ENCODE measurements around the gene UBE2Z.
"Not testable (repeated sequence)": the region's sequence is repeated elsewhere in the genome, so short reads cannot be mapped to it uniquely, and the experiment has no call there.

The UBE2Z gene

DNA sequence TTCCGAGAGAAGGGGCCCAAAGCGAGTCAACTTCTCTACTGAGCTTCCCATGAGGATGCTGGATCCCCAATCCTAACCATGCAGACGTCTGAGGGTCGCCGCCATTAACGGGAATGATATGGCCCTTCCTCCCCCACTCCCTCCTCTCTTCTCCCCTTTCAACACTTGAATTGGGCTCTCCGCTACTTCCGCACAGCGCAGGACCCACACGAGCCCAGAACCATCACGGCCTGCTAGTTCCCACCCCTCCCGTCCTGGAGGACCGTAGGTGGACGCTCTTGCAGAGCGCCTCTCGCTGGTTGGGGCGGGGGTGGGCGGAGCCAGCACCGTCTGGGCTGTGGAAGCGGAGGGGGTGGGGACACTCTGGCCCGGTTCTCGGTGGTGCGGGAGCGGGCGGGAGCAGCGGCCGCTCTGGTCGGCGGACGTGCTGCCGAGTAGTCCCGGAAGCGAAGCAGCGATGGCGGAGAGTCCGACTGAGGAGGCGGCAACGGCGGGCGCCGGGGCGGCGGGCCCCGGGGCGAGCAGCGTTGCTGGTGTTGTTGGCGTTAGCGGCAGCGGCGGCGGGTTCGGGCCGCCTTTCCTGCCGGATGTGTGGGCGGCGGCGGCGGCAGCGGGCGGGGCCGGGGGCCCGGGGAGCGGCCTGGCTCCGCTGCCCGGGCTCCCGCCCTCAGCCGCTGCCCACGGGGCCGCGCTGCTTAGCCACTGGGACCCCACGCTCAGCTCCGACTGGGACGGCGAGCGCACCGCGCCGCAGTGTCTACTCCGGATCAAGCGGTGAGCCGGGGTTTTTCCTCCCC is at the start of gene UBE2Z:
Gene UBE2Z (plus strand): TSS at position 361 of the 797 bp plus-strand sequence. CDS start 97 bp downstream, at position 458.
- DNase-seq (ENCODE audit: low read depth) = peak; percentile 76

DNA sequence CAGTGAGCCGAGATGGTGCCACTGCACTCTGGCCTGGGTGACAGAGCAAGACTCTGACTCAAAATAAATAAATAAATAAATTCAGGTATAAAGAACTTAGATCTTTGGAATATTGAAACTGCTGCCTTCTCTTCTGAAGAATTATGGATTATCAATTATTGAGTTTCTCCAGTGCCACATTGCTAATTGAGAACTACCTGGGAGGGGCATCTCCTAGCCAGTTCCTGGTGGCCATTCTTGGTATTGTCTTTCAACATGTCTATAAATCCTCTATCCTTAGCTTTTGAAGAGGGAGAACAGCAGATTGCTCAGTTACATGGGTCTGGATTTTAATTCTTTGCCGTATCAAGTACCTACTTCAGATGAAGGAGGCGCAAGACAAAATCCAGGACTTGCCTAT is 48.2 kb upstream of the UBE2Z start:
- DNase-seq (ENCODE audit: low read depth) = no peak

DNA sequence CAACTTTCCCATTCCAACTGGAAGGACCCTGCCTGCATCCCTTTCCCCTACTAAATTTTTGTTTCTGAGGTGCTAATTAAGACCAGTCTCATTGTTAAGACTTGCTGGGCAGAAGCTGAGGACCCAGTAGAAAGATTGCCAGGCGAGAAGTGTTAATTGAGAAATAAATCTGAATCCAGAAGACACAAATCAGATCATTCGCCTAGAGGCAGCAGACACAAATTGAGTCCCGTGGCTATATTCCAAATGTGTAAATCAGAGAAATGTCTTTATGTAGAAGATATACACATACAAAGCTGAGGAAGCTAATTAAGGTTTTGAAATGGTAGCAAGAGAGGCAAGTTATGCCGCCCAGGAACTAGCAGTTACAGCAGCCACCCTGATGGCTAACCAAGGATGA is 47.8 kb upstream of the UBE2Z start:
- DNase-seq (ENCODE audit: low read depth) = no peak

DNA sequence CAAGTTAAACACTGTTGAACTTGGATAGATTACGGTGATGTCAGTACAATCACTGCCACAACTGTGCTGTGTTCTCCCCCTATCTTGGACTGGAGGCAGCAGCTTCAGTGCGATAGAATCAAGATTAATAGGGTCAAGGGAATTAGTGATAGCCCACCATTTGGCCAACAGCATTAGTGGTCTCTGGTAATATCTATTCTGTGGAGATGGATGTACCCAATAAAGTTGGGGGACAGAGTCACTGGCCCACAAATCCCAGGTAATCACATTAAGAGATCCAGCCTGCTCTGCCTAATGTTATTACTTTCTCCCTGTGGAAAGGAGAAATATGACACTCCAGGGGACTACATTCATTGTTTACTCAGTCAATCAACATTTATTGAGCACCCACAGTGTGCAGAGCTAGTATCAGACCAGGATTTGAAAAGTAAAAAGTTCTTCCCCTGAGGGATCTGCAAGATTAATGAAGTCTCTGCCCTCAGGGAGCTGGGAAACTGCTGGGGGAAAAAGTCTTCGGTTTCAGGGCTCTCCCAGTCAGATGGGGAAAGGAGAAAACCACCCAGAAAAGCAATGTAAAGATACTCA is 39.2 kb upstream of the UBE2Z start:
- no peak for DNase-seq (ENCODE audit: low read depth)

DNA sequence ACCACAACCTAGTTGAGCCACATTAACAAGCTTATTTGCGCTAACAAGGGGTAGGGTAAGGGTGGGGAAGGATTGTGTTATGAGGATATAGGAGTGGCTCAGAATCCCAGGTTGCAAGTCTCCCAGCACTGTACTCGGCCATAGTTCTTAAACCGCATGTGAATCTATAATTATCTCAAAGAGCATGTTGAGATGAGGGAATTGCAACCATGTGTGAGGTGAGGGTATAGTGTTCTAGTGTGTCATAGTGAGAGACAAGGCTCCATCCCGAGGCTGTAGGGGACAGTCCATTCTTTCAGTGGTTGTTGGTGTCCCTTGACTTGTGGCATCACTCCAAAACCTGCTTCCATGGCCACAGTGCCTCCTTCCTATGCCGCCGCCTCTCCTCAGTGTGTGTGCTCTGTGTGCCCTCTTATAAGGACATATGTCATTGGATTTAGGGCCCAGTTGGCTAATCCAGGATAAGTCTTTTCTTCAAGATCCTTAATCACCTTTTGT is 38.3 kb upstream of the UBE2Z start:
- DNase-seq (ENCODE audit: low read depth) = no peak

DNA sequence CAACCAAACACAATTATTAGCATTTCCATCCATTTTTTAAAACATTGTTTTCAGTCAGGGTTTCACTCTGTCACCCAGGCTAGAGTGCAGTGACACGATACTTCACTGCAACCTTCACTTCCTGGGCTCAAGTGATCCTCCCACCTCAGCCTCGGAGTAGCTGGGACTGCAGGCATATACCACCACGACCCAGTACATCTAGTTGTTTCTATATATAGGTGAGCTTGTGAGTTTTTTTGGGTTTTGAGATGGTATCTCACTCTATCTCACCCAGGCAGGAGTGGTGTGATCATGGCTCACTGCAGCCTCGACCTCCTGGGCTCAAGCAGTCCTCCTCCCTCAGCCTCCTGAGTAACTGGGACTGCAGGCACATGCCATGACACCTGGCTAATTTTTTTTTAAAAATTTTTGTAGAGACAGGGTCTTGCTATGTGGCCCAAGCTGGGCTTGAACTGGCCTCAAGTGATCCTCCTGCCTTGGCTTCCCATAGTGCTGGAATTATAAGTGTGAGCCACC is 37.1 kb upstream of the UBE2Z start:
- DNase-seq (ENCODE audit: low read depth) = no peak

DNA sequence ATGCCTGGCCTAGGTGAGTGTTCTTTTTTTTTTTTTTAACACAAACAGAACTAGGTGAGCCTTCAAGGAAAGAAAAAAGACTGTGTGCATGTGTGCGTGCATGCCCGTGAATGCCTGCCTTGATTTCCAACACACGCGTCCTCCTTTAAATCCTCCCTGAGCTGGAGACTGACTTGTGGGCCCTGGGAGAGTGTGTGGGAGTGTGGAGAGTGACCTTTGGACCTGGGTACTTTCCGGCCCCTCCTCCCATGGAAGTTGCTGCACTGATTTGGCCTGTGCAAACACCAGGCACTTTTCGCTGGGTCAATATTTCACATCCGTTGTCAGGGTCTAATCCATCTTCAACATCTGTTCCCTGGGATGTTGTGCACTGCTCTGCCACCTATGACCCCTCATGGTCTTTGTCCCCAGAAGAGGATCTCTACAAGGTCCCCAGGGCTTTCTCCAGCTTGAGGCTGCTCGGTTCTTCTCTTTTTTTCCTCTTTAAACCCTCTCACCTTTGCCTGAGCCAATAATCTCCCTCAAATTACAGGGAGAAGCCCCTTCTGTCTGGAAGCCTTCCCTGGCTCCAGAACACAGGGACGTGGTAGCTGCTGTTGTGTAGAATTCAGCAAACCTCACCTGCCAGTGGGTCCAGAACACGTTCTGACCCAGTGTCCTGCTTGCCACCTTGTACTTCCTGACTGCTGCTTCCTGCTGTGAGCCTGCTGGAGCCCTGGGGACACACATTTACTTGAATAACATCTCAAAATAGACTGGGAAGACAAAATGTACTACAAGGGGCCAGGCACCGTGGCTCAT is 36.5 kb upstream of the UBE2Z start:
- no peak for DNase-seq (ENCODE audit: low read depth)

DNA sequence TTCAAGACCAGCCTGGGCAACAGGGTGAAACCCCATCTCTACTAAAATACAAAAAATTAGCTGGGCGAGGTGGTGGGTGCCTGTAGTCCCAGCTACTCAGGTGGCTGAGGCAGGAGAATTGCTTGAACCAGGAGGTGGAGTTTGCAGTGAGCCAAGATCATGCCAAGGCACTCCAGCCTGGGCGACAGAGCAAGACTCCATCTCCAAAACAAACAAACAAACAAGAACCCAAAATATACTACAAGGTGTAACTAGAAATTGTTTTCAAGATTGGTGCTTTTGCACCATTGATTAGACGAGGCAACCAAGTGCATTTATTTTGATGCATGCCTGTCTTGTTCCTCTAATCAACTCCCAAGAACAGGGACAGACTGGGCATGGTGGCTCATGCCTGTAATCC is 35.8 kb upstream of the UBE2Z start:
- DNase-seq (ENCODE audit: low read depth) = not testable (repeated sequence)

DNA sequence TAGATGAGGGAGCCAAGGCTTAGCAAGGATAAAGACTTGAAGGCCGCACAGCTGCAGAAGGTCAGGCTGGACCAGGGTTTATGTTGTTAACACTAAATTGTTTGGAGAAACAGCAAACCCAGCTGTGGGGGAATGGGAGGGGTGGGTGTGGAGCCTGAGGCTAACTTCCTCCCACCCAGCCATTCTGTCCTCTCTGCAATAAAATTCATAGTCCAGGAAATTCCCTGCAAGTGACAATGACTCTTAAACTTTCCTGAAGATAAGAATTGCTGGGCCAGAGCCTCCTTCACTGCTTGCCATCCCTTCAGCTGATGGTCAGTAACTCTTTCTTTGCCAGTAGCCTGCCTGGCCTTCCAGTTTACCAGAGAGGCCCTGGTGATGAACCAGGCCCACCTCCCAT is 35.0 kb upstream of the UBE2Z start:
- DNase-seq (ENCODE audit: low read depth) = no peak

DNA sequence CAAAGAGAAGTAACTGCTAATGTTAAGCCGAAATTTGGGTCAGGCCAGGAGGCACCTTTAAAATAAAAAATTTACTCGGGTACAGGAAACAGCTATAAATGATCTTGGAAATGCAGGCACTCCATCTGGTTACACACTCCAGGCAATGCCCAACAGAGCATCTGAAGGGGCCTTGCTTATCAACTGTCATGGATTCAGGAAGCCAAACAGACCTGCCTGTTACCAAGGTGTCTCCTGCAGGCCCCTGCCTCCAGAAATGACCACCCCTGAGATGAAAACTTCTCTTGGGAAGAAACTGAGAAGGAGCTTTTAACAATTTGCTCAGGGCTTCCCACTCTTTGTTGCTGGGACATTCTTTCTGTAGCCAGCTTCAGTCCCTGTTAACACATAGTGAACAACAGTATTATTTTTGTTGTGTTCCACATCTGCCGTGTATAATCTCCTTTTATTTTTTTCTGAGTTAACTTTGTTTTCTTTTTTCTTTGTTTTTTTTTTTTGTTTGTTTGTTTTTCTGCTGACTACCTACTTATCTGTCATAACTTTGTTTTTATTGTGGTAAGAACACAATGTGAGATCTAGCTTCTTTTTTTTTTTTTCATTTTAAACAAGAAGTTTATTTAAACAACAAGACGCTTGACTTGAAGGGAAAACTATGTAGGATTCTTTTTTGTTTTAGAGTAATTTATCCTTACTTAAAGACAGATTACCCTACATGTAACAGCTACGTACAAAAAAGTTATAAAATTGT is 34.3 kb upstream of the UBE2Z start:
- DNase-seq (ENCODE audit: low read depth) = no peak

DNA sequence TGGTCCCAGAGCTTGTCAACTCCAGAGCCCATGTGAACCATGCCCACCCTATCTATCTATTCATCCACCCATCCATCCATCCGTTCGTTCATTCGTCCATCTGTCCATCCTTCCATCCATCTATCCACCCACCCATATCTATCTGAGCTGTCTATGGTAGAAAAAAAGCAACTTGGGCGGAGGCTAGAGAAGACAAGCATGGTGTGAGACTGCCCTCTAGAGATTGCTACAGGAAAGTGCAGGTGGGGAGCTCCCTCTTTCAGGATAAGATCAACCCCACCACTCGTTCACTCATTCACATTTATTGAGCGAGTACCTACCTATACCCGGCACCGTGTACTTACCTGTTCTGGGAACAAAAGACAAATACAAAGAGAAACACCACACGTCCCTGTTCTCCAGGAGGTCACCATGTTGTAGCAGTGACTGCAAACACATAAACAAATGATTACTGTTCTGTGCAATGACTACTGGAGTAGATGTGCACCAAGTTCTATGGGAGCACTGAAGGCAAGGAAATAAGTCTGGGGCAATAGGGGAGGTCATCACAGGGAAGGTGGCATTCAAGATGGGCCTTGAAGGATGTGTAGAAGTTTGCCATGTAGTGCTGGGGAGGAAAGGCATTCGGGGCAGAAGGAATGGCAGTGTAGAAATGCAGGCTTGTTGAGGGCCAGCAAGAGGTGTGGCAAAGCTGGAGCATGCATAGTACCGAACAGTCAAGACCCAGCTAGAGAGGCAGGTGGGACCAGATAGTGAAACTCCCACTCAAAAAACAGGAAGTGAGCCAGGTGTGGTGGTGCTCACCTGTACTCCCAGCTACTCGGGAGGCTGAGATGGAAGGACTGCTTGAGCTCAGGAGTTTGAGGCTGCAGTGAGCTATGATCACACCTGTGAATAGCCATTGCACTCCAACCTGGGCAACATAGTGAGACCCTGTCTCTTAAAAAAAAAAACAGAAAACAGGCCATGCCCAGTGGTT is 29.0 kb upstream of the UBE2Z start:
- no peak for DNase-seq (ENCODE audit: low read depth)

DNA sequence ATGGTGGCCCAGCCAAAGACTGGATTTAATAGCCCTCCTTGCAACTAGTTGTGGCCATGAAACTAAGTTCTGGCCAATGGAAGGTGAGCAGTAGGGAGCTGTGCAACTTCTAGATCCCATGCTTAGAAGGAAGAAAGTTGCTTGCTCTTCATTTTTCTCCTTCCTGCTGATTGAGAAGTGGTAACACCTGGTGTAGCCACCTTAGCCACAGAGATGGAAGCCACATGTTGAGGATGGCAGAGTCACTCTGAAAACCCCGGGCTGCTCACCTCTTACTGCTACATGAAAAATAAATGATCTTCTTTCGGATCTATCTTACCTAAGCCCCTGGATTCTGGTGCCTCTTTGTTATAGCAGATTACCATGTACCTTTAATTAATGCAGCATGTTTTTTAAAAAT is 25.9 kb upstream of the UBE2Z start:
- no peak for DNase-seq (ENCODE audit: low read depth)

DNA sequence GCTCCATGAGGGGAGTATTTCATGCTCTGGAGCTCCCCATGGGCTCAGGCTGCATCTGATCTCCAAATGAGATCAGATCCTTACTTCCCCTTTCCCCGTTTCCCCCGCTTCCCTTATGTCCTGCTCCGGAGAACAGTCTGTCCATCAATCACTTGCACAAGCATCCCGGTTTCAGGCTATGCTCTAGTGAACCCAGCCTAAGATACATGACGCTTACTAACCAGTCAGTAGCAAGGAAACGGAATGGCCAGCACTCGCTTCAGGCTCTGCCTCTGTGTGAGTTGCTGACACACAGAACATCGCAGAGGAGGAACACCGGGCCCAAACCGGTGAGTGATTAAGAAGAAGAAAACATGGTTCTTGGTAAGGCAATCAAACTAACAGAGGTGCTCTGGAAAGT is 25.0 kb upstream of the UBE2Z start:
- no peak for DNase-seq (ENCODE audit: low read depth)

DNA sequence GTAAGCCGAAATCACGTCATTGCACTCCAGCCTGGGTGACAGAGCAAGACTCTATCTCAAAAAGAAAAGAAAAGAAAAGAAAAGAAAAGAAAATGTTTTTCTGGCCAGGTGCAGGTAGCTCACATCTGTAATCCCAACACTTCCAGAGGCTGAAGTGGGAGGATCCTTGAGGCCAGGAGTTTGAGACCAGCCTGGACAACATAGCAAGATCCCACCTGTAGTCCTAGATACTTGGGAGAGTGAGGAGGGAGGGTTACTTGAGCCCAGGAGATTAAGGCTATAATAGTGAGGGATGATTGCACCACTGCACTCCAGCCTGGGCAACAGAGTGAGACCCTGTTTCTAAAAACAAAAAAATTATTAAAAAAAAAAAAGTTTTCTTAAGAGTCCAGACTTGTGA is 18.1 kb upstream of the UBE2Z start:
- no peak for DNase-seq (ENCODE audit: low read depth)

DNA sequence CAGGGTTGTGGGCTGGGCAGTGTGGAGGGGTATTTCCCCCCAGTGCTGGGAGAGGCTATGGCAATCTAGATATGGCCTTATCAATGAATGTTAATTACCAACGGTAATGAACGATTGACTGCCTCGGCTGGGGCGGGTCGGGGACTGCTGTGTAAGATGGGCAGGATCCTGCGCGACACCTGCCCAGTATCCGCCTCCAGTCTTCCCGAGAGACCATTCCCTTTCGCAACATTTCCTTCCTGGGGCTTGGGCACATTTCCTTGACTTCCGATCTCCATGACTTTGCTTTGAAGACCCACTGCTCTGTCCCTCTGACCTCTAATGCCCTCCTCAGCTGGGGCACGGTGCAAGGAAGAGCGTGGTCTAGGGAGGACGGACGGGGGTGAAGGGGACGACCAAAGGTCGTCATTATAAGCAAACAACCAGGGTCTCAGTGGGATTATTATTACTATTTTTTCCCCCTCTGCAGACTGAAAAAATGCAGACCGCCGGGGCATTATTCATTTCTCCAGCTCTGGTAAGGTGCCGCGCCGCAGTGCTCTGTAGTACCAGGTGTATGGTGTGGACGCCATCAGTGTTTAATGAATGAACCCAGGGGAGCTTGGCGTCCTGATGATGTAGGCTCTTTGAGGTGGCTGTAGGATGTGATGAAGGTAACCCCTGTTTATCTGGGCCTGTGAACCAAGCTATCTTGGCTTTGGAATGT is 15.1 kb upstream of the UBE2Z start:
- no peak for DNase-seq (ENCODE audit: low read depth)

DNA sequence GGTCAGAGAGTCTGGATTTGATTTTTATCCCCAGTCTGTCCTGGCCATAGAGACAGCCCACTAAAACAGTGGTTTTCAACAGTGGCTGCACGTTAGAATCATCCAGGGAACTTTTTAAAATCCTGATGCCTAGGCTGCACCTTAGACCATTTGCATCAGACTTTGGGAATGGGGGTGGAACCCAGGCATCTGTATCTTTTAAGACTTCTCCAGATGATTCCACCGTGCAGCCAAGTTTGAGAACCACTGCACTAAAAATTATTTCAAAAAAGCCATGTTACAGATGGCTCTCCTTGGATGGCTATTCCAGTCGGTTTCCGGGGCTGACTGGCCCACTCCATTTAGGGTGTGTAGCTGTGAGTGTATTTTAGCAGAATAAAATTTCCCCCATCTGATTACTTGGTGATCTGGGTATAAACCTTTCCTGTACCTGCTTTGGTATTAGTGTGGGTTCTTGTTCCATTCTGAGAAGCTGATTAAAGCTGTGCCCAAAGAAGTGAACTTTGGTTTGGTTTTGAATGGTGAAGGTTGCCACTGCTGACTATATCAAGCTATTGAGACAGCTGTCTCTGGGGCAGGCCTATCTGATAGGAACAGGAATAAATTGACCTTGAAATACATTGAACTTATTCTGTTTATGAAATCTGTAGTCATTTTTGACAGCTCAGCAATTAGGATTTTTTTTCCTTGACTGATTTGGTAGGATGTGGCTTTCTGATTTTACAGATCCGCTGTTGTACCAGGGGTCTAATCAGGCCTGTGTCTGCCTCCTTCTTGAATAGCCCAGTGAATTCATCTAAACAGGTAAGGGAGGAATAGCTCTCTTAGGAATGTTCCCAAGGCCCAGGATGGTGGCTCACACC is 14.3 kb upstream of the UBE2Z start:
- no peak for DNase-seq (ENCODE audit: low read depth)

DNA sequence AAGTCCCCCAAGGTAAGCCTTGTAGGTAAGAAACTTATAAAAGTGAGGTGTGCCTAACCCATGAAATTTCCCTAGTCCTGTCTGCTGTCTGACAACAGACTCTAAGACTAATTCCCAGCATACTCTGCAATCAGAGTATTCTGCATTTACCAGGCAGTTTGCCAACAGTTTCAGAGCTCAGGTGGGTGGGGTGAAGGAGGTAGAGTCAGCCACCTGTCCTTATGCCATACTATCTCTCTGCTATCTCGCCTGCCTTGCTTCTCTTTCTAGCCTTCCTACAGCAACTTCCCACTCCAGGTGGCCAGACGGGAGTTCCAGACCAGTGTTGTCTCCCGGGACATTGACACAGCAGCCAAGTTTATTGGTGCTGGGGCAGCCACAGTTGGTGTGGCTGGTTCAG is 13.3 kb upstream of the UBE2Z start:
- no peak for DNase-seq (ENCODE audit: low read depth)

DNA sequence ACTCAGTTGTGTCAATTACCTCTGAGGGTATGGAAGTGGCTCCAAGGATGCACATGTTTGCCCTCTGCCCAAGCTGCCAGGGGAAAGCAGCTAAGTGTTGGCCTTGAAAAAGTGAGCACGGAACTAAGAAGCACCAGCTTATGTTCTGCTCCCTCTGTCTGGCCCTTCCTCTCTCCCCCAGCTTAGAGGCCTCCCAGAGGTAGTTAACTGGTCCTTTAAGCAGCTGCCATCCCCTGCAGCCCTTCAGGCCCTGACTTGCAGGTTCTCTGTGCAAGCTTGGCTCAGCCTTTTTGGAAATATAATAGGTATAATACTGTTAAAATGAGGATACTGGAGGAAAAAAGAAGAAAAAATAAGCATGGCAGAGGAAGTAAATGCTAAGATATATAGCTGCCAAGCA is 7.0 kb upstream of the UBE2Z start:
- DNase-seq (ENCODE audit: low read depth) = no peak

DNA sequence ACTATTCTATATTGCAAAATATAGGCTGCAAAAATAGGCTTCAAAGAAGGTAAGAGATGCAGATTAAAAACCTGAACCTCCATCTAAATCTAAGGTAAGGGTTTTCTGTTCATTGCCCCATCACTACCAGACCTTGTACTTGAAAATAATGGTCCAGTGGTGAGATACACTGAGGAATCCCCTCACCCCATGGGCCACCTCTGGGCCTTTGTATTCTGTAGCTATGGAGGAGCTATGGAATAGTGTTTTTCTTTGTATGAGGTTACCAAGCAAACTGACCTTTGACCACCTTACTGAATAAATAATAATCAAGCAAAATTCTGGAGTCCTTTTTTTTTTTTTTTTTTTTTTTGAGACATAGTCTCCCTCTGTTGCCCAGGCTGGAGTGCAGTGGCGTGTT is 4.8 kb upstream of the UBE2Z start:
- no peak for DNase-seq (ENCODE audit: low read depth)
